ENCODE results near the gene GIPR.
"Not testable (repeated sequence)": the region's sequence is repeated elsewhere in the genome, so short reads cannot be mapped to it uniquely, and the experiment has no call there.

GIPR gene

GRCh38 chr19:45667620-45668341 lies at the start of gene GIPR:
GIPR (plus strand) TSS chr19:45668221; CDS start chr19:45669521, 1,300 bp downstream.
- peak; percentile 36 to 58 for DNase-seq

GRCh38 chr19:45621389-45621788 lies 46.6 kb upstream of the GIPR start:
- DNase-seq = no peak

- no peak for DNase-seq
These were observed 46.0 kb upstream of the GIPR start for GRCh38 chr19:45621976-45622503.

- no peak for DNase-seq
These were observed 44.0 kb upstream of the GIPR start for GRCh38 chr19:45623984-45624383.

GRCh38 chr19:45628219-45628618 lies 39.8 kb upstream of the GIPR start:
- not testable (repeated sequence) for DNase-seq

- DNase-seq = no peak
These were observed 38.3 kb upstream of the GIPR start for GRCh38 chr19:45629704-45630103.

- no peak for DNase-seq
These were observed 37.6 kb upstream of the GIPR start for GRCh38 chr19:45630463-45630862.

- peak; percentile 31 to 45 for DNase-seq
These were observed 35.4 kb upstream of the GIPR start for GRCh38 chr19:45632468-45633196.

GRCh38 chr19:45636275-45636674 lies 31.7 kb upstream of the GIPR start:
- DNase-seq = no peak

- DNase-seq = no peak
These were observed 31.1 kb upstream of the GIPR start for GRCh38 chr19:45636902-45637301.

- DNase-seq = no peak
These were observed 29.9 kb upstream of the GIPR start for GRCh38 chr19:45637890-45638667.

- DNase-seq = peak; percentile 33 to 56
These were observed 28.9 kb upstream of the GIPR start, which contains the start of gene EML2 for GRCh38 chr19:45638930-45639729. EML2 (minus strand) TSS chr19:45639397; CDS start chr19:45639376, 21 bp downstream.

- DNase-seq = no peak
These were observed 27.2 kb upstream of the GIPR start for GRCh38 chr19:45640849-45641273.

- DNase-seq = peak; percentile 87 to 89
These were observed 26.5 kb upstream of the GIPR start for GRCh38 chr19:45641274-45642105.

GRCh38 chr19:45643024-45643926 lies 24.7 kb upstream of the GIPR start:
- DNase-seq = peak; percentile 89 to 92

GRCh38 chr19:45643927-45644771 lies 23.9 kb upstream of the GIPR start:
- DNase-seq = no peak

- DNase-seq = no peak
These were observed 22.9 kb upstream of the GIPR start for GRCh38 chr19:45645068-45645630.

- peak; percentile 82 to 91 for DNase-seq
These were observed 22.2 kb upstream of the GIPR start for GRCh38 chr19:45645631-45646344.
